HG03025 (cell line): ENCODE results near the gene AHI1.
"Not testable (repeated sequence)": the region's sequence is repeated elsewhere in the genome, so short reads cannot be mapped to it uniquely, and the experiment has no call there.

Experiments
- ATAC-seq: cut with Tn5 transposase; IDR thresholded peaks from one replicate; pipeline ENCODE4 v1.9.1; 2021; ENCODE audit warnings: mild to moderate bottlenecking, moderate library complexity; ENCODE audit not compliant: unreplicated experiment, low FRiP score

Gene AHI1

DNA sequence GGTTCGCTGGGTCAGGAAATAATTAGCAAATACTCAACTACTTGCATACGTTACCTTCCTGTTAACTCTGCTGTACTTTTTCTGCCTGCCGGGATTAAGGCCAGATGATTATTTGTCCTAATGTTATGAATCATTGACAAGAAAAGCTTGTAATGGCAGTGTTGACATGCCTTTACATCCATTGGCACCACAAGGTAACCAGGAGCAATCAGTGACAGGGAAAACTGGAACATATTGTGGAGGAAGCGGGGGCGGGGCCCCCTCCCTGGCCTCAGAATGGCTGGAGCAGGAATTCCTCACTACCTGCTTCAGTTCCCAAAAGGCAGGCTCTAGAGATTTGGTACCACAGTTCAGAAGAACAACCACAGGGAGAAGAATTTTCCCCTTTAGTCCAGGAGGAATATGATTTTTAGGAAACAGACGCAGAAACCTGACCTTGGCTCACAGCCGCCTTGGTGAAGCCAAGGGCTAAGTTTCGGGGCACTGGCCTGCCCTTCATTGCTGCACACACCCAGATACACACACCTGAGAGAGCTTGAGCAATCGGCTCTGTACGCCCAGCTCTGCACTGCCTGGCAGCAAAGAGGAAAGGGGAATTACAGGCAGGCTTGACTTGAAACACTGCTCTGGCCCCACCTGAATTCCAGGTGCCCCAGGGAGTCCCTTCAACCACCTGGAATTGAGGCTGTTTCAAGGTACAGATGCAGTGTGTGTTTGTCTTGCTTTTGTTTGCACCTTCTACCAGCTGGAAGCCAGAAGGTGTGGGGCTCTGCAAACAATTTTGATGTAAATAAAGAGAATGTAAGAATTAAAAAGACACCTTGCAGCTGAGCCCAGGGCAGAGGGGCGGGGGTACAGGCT lies 226.6 kb downstream of the AHI1 start:
- no peak for ATAC-seq

DNA sequence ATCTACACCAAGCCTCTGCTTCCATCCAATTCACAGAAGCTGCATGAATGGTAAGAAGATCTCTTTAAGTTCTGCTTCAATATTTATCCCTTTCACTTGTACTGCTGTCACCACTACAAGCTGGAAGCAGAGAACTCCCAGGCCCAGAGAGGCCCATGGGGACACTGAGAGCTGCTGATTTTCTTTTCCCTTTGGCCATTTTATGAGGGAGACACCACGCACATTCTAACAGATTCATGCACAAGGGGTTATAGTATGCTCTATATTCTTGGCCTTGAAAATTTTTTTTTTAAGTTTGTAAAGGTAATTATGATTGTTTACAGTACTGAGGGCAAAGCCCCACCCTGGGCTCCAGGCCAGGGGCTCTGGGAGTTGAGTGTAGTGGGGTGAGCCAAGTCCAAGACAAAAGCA lies 228.1 kb downstream of the AHI1 start:
- no peak for ATAC-seq

DNA sequence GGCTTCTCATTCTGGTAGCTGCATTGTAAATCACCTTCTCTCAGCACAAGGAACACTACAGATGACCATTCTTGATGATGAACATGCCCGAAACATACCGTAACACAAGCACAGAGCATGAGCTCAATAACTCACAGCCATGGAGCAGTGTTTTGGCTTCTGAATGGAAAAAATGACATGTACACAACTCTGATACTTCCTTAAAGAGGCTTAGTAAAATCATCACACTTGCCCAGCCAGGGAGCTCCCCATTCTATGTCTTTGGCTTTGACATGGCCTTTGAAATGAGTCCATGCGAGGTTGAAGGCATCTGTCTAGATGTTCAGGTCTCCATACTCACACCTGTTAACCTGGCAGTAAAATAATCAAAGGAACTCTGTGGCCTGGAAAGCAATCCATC lies 228.8 kb downstream of the AHI1 start:
- no peak for ATAC-seq

DNA sequence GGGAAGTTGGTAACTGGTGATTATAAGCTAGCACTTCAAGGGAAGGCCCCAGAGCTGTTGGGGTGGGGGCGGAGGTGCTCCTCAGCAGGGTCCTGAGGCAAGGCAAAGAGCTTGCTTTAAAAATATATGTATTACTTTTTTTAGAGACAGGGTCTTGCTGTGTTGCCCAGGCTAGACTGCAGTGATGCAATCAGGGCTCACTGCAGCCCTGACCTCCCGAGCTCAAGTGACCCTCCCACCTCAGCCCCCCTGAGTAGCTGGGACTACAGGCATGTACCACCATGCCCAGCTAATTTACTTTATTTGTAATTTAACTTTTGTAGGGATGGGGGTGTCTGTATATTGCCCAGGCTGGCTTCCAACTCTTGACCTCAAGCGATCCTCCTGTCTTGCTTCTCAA lies 229.3 kb downstream of the AHI1 start:
- no peak for ATAC-seq

DNA sequence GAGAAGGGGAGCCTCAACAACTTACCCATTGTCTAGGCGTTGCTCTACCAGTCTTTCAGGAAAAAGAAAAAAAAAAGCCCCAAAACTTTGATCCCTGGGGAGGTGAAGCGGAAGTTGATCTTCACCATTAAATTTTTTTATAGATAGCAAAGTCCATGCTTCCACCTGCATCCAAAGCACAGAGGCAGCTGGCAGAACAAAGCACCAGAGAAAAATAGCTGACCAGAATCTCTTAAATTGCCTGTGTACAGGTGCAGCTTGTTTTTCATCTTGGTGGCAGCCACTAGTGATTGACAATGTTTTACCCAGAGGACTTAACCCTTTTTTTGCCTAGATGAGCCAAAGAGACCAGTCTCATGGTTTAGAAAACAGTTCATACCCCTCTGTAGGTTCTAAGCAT lies 230.5 kb downstream of the AHI1 start:
- ATAC-seq = no peak

DNA sequence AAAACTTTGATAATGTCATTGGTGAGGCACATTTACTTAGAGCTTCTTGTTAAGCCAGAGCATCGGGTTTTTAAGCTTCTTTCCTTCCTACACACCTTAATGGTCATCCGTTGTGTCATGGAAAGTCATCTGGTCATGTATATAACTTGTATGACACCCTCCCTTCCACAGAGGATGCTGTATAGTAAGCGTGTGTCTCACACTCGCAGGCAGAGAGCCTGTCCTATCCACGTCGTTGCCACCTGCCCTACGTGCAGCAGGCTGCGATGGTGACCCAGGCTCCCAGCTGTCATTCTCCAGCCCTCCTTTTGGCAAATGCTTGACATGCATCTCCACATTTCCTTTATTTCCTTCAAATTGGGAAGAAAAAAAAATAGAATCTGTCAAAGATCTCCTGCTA lies 230.9 kb downstream of the AHI1 start:
- ATAC-seq = no peak

DNA sequence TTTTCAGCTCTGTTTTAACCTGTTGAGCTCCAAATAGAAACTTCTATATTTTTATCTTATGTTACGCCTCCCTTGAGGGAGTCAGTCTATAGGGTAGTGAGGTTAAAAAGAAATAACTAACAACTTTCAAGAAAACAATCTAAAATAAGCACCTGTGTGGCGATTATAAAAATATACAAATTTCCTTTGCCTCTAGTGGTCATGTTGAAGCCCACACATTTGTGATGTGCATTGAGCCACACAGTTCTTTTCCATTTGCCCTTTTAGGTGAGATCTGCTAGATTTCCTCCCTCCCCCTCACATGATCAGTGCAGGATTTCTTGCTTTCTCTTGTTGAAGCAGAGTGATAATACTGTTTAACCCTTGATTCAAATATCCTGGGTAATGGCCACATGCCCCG lies 232.3 kb downstream of the AHI1 start:
- ATAC-seq = no peak

DNA sequence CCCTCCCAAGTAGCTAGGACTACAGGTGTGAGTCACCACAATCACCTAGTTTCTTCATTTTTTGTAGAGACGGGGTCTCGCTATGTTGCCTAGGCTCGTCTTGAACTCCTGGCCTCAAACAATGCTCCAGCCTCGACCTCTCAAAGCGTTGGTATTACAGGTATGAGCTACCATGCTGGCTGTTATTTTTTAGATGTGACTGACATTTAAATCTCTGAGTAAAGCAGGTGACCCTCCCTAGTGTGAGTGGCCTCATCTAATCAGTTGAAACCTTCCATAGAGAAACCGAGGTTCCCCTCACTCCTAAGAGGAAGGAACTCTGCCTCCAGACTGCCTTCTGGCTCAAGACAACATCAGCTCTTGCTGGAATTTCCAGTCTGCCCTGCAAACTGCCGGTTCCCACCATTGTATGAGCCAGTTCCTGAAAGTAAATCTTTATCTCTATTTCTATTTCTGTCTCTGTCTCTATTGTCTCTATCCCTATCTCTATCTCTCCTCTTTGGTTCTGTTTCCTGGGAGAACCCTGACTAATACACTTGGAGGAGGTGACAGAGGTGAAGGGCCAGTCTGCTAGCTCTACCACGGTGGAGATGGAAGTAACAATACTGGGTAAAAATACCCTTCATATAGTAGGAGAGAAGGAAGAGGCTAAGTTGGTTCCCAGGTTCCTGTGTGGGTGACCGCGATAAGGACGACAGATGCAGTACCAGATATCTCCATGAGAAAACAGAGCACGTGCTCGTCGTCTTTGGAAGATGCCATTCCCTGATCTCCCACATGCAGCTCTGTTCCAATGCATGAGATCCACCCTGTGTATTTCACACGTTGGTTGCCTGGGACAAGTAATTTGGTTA lies 235.4 kb downstream of the AHI1 start:
- no peak for ATAC-seq

DNA sequence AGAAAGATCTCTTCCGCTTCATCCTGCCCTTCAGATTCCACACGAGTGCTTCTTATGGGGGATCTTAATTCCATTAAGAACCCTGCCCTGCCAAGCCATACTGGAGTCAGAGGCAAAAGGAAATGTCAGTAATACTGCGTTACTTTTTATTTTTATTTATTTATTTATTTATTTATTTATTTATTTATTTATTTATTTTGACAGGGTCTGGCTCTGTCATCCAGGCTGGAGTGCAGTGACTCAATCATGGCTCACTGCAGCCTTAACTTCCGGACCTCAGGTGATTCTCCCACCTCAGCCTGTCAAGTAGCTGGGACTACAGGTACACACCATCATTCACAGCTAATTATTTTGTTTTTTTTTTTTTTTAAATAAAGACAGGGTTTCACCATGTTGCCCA lies 236.9 kb downstream of the AHI1 start:
- ATAC-seq = no peak

DNA sequence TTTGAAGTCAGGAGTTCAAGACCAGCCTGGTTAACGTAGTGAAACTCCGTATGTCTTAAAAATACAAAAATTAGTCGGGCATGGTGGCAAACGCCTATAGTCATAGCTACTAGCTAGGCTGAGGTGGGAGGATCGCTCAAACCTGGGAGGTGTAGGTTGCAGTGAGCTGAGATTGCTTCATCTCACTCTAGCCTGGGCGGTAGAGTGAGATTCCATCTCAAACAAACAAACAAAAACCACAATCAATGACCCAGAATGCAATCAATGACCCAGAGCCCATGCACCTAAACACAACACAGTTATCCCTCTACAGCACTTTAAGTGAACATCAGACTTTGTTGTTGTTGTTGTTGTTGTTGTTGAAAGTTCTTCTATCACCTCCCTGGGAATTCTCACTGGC lies 238.6 kb downstream of the AHI1 start:
- no peak for ATAC-seq

DNA sequence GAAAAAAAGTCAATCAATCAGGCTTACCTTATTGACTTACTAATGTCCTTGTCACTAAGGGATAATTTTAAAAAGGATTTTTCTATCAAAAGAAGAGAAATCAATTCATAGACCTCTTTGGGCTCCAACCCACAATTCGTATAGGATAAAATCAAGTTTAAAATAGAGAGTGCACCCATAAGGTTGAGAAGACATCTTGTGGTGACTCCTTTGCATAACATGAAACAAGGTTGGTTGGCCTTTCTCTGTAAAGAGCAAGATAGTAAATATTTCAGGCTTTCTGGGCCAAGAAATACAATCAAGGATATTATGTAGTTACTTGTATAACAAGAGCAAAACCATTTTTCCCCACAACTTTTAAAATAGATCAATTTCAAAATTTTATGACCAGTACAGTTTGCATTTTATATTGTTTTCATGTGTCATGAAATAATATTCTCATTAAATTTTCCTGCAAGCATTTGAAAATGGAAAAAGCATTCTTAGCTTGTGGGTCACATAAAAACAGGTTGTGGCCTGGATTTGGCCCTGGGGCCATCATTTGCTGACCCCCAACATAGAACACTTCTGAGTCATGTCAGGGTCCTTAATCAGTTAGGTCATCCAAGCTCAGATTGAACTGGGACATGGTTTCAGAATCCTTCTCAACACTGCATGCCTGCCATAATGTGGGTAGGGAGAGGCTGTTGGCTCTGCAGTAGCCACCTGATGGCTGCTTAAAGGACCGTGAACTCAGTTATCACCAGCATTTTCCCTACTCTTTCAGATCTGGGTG lies 239.7 kb downstream of the AHI1 start:
- no peak for ATAC-seq

DNA sequence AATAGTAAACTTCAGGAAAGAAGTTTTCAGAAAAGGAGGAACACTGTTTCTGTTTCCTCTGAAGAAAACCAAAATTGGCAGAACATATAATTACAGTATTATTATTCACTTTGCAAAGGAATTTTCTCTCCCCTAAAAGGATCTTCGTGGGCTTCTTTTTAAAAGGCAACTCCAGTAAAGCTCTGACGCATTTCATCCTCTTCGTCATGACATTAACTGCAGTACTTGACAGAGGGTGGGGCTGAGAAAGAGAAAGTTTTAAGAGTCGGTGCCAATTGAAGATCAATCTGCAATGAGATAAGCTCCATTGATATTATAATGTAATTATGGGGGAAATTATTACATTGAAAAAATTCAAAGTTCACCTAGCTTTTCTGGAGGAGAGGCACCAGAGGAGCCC lies 240.7 kb downstream of the AHI1 start:
- ATAC-seq = no peak

DNA sequence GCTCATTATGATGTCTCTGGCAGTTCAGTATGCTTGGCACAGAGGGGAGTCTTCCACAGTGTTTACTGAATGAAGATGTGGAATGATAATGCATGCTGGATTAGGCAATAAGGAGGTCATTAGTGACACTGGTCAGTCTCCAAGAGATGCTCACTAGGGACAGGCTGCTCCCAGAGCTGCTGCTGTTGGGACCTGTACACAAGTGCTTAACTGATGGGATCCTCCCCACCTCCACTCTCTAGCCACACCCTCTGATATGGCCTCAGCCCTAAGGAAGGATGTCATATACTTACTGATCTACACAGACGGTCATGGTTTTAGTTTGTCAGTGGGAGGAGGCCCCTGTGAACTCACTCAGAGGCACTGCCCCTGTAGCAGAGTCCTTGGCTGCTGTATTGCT lies 243.1 kb downstream of the AHI1 start:
- ATAC-seq = no peak

DNA sequence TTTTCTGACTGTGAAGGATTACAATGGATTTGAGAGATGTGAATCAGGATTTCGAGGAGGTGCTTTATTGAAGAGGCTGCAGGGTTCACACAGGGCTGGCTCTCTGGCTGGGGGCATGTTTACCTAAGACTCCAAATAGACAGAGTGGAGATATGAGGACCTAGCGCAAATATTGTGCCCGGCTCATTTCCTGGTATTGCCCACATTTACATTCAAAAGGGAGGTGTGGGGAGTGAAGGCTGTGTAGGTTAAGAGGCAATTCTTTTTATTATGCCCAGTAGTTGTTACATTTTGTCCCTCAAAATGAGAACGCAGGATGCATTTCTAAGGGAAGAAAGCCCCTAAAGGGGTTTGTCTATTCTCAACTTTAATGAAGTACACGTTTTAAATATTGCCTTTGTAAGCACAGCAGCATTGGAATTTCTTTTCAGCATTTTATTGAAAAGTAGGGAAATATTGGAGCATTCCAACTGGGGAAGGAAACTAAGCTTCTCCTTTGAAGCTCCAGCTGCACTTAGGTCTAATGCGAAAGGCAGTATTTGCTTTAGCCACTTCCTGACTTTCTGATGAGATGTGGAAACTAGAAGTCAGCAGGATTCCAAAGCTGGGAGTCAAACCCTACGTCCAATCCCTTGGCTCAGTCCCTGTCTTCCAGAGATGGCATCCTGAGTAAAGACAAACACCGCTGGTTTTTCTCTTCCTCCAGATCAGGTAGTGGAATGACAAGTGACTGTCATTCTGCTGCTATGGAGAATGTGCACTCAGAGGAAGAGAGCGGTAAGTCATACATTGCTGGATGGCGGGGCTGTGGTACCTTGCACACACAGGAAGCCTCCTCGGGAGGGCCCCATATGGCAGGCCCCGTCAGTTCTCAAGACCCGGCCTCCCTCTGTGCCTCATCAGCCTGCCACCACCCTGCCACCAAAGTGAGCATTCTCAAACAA lies 245.8 kb downstream of the AHI1 start:
- no peak for ATAC-seq

DNA sequence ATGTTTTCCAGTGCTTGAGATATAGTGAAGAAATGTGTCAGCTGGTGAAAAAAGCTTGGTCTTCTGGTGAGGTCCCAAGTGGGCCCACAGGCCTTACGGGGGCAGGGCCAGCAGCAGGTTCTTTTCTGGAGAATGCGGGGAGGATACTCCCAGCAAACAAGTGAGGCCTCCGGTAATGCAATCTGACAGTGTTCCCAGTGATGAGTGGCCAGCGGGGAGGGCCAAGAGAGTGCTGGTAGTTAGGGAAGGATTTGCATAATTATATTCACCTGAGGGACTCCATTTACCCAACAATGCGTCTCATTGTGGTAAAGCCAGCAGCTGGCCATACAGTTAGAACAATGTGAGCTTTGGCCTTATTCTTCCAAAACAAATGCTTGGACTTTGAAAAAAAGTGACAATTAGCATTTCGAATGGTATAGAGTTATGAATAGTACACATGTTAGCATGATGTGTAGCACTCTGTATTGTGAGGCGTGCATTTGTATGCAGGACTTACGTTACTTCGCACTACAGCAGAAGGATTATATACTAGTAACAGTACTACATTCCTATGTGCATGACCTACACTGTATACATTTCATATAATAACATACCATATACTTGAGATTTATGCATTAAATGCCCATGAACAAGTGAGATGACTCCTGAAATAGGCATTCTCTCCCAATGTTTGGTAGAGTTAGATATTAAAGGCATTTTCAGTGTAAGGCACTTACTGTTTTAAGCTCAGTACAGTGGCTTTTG lies 246.6 kb downstream of the AHI1 start:
- ATAC-seq = no peak

DNA sequence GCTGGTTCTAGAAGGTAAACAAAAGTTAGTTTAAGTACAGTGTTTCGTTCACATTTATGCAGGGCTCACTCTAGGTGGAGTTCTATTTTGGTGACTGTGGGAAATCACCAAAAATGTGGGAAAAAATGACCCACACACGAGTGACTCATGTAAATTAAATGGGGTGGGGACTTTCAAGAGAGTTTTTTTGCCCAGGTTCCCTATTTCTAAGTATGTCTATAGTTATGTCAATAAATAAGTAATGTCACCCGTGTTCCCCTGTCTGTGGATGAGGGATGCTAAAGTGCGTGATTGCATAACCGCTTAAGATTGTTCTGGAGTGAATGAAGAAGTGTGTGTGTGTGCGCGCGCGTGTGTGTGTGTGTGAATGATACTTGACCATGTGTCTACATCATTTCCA lies 247.3 kb downstream of the AHI1 start:
- no peak for ATAC-seq

DNA sequence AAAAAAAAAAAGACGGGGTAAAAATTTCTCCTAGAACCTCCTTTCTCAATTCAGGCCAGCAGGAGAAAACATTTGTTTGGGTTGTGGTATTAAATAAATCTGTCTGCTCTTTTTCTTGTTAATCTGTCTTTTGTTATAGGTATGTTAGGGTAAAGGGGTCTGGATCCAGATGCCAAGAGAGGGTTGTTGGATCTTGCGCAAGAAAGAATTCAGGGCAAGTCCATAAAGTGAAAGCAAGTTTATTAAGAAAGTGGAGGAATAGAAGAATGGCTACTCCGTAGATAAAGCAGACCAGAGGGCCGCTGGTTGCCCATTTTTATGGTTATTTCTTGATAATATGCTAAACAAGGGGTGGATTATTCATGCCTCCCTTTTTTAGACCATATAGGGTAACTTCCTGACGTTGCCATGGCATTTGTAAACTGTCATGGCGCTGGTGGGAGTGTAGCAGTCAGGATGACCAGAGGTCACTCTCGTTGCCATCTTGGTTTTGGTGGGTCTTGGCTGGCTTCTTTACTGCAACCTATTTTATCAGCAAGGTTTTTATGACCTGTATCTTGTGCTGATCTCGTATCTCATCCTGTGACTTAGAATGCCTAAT lies 251.0 kb downstream of the AHI1 start:
- ATAC-seq = not testable (repeated sequence)

DNA sequence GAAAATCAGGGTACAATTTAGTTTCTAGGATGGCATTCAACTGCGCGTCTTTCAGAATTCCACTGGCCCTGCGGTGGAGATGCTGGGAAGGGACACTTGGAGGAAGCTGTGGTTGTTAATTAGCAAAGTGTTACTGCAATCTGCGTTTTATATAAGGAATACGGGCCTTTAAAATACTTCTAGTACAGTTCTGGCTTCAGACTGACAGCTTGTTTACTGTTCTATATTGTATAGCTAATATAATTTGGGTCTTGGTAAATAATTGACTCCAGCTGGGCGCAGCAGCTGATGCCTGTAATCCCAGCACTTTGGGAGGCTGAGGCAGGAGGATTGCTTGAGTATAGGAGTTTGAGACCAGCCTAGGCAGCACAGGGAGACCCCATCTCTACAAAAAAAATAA lies 252.7 kb downstream of the AHI1 start:
- ATAC-seq = no peak
